ENCODE results near the gene TPD52L1. TPM values are rescaled to one million over a fixed set of nuclear protein-coding genes. Genes with fewer than 3 reads are reported as not detected.

Gene TPD52L1
- total and polyA plus RNA-seq, 10 of the 15 experiments (the other 5 are each of a cell fraction or from before 2014, with no cell fraction given) = 0.03 to 2.6 (median 0.16) TPM; not detected in 3

GRCh38 chr6:125294925-125295324 lies 141.4 kb downstream of the TPD52L1 start:
- ChIA-PET CTCF (interaction anchor here (1.1 to 1.5 kb wide), 2 partner anchors 17 to 19 kb away, joined by 4 read pairs; no protein-coding TSS in a partner anchor), RAD21 (ENCODE audit: unreplicated experiment) (no interaction called here), POLR2A (no interaction called here), SMC1A (ENCODE audit: uncharacterized antibody, unreplicated experiment) (interaction anchor here (0.6 kb wide), 1 partner anchor 16 kb away, joined by 3 read pairs; no protein-coding TSS in a partner anchor)
- Histone ChIP-seq H3K4me3 (no peak overlapping the region), H3K27me3 (replicated peaks in 1 of 2; ENCODE audit: control insufficient read depth in 2 of 2, insufficient read depth in 2 of 2, low read length in 1 of 2) (no peaks in the 10 kb centered on the region), H3K9me3 (replicated peaks; ENCODE audit: control insufficient read depth, insufficient read depth, low read length) (no peaks in the 10 kb centered on the region), H3K79me2 (ENCODE audit: control insufficient read depth, insufficient read depth, low read length) (peaks cover 7% of the 10 kb centered on the region), H3K4me1 (ENCODE audit: control insufficient read depth, insufficient read depth, low read length) (no peaks in the 10 kb centered on the region), H3K9ac (ENCODE audit: control insufficient read depth, insufficient read depth, low read length) (no peak overlapping the region), H2AFZ (ENCODE audit: control insufficient read depth, low read depth, low read length) (no peak overlapping the region), H3K4me2 (ENCODE audit: control insufficient read depth, insufficient read depth) (no peak overlapping the region), H3K36me3 (ENCODE audit: control insufficient read depth in 2 of 2, insufficient read depth in 2 of 2, low read length in 1 of 2) (peaks cover 2 to 24% of the 10 kb centered on the region in 2 experiments; a peak in 3 of 4 replicates), H3K27ac (ENCODE audit: control insufficient read depth, insufficient read depth) (no peak overlapping the region), H4K20me1 (ENCODE audit: control insufficient read depth, insufficient read depth) (no peaks in the 10 kb centered on the region)
- FAIRE-seq (no peak), ATAC-seq (0 out of 3 replicates have a peak, but pooled peaks have one; percentile 21), DNase-seq (ENCODE audit: low read depth, low spot score) (no peak)
- TF ChIP-seq POLR2A (IDR thresholded peaks at IDR 0.05; ENCODE audit: low read depth, low read length) (no peak), NFYA (IDR thresholded peaks at IDR 0.05; ENCODE audit: borderline replicate concordance, low read depth, low read length) (no peak), MYB (IDR thresholded peaks at IDR 0.05; ENCODE audit: borderline replicate concordance, low read depth, low read length) (no peak)
- in situ Hi-C loops (cut with MboI) (no loop called here), intact Hi-C loops (cut with micrococcal nuclease; ENCODE audit: unreplicated experiment) (no loop called here)
- WGBS (ENCODE audit: insufficient coverage, insufficient replicate concordance, low lambda C conversion rate, missing lambda C conversion rate) = 86% methylated on average over 3 of the region's 3 CpGs
- BruUV-seq (replicated peaks) = no TSS peak

- H3K4me1 ChIP-seq (ENCODE audit: control insufficient read depth, insufficient read depth, low read length) = no peaks in the 10 kb centered on the region
- H3K9me3 ChIP-seq (replicated peaks; ENCODE audit: control insufficient read depth, insufficient read depth, low read length) = no peaks in the 10 kb centered on the region
- H3K4me3 ChIP-seq = no peak overlapping the region
- intact Hi-C loops (cut with micrococcal nuclease; ENCODE audit: unreplicated experiment) = no loop called here
- RAD21 ChIA-PET (ENCODE audit: unreplicated experiment) = no interaction called here
- FAIRE-seq = no peak
- H3K79me2 ChIP-seq (ENCODE audit: control insufficient read depth, insufficient read depth, low read length) = peaks cover 21% of the 10 kb centered on the region
- in situ Hi-C loops (cut with MboI) = no loop called here
- H3K36me3 ChIP-seq (ENCODE audit: control insufficient read depth in 2 of 2, insufficient read depth in 2 of 2, low read length in 1 of 2) = peaks cover 2 to 20% of the 10 kb centered on the region in 2 experiments; a peak in 3 of 4 replicates
- H3K4me2 ChIP-seq (ENCODE audit: control insufficient read depth, insufficient read depth) = no peak overlapping the region
- DNase-seq (ENCODE audit: low read depth, low spot score) = no peak
- POLR2A ChIA-PET = no interaction called here
- no peak for ATAC-seq
- no peak overlapping the region for H3K9ac ChIP-seq (ENCODE audit: control insufficient read depth, insufficient read depth, low read length)
- 100% methylated on average over 1 of the region's 1 CpG for WGBS (ENCODE audit: insufficient coverage, insufficient replicate concordance, low lambda C conversion rate, missing lambda C conversion rate)
- no peak overlapping the region for H2AFZ ChIP-seq (ENCODE audit: control insufficient read depth, low read depth, low read length)
- CTCF ChIA-PET = interaction anchor here (1.9 kb wide), 1 partner anchor 17 kb away, joined by 5 read pairs; no protein-coding TSS in a partner anchor
- no TSS peak for BruUV-seq (replicated peaks)
- H3K27ac ChIP-seq (ENCODE audit: control insufficient read depth, insufficient read depth) = no peak overlapping the region
- no peaks in the 10 kb centered on the region for H4K20me1 ChIP-seq (ENCODE audit: control insufficient read depth, insufficient read depth)
- SMC1A ChIA-PET (ENCODE audit: uncharacterized antibody, unreplicated experiment) = no interaction called here
- H3K27me3 ChIP-seq (replicated peaks in 1 of 2; ENCODE audit: control insufficient read depth in 2 of 2, insufficient read depth in 2 of 2, low read length in 1 of 2) = no peaks in the 10 kb centered on the region
- TF ChIP-seq MYB (IDR thresholded peaks at IDR 0.05; ENCODE audit: borderline replicate concordance, low read depth, low read length) (no peak), HDAC2 (IDR thresholded peaks at IDR 0.05) (no peak), TBL1XR1 (IDR thresholded peaks at IDR 0.05; ENCODE audit: low read depth, low read length) (no peak), PRDM15 (CRISPR knock-in tag; IDR thresholded peaks at IDR 0.05) (no peak), NFXL1 (IDR thresholded peaks at IDR 0.05; ENCODE audit: borderline replicate concordance) (no peak), JUNB (IDR thresholded peaks at IDR 0.05) (no peak), ATF2 (IDR thresholded peaks at IDR 0.05; ENCODE audit: low read length) (no peak), JUND (IDR thresholded peaks at IDR 0.05; ENCODE audit: low read depth, low read length) (no peak), SIN3A (IDR thresholded peaks at IDR 0.05; ENCODE audit: low read depth, low read length) (no peak)
These were observed 142.9 kb downstream of the TPD52L1 start for GRCh38 chr6:125296471-125296870.

All from GM12878 (cell line).